AG09309 (cell line): ENCODE data around the gene CTR9.
"Not testable (repeated sequence)": the region's sequence is repeated elsewhere in the genome, so short reads cannot be mapped to it uniquely, and the experiment has no call there.

Source experiments
- DNase-seq: peaks from one replicate; pipeline ENCODE4 v3.0.0-alpha.2; 2010; ENCODE audit warnings: low read depth
- H3K4me3 ChIP-seq: 2 replicates; pipeline ENCODE4 v1.5.1; 2011; ENCODE audit warnings: mild to moderate bottlenecking, low read depth, low read length, moderate library complexity; ENCODE audit not compliant: control insufficient read depth
- CTCF ChIP-seq: IDR thresholded peaks from 2 replicates; pipeline ENCODE4 v1.5.1; 2011; ENCODE audit warnings: mild to moderate bottlenecking, low read depth, low read length, inconsistent platforms; ENCODE audit not compliant: insufficient read depth, control insufficient read depth; ENCODE audit errors: missing control alignments

The CTR9 gene

GRCh38 chr11:10808235-10808552 lies 57.1 kb downstream of the CTR9 start:
- peak overlapping the region; percentile 75 for H3K4me3 ChIP-seq
- no peak for TF ChIP-seq CTCF
- DNase-seq, result no peak

- no peak for TF ChIP-seq CTCF
- DNase-seq, result peak; percentile 96
- H3K4me3 ChIP-seq, result peak within 1 kb of the TSS; percentile 75
Observed at GRCh38 chr11:10808553-10809372, 57.7 kb downstream of the CTR9 start, which contains the start of gene EIF4G2. EIF4G2 (minus strand) TSS chr11:10808926.

- peak; percentile 56 for DNase-seq
- no peak for TF ChIP-seq CTCF
- H3K4me3 ChIP-seq, result peak overlapping the region; percentile 60
Observed at GRCh38 chr11:10809373-10810160, 58.5 kb downstream of the CTR9 start.

GRCh38 chr11:10813945-10814344 lies 62.9 kb downstream of the CTR9 start:
- no peak for DNase-seq
- no peak overlapping the region for H3K4me3 ChIP-seq
- no peak for TF ChIP-seq CTCF

GRCh38 chr11:10818594-10818993 lies 67.5 kb downstream of the CTR9 start:
- TF ChIP-seq CTCF, result no peak
- no peak overlapping the region for H3K4me3 ChIP-seq
- DNase-seq, result peak; percentile 92

- not testable (repeated sequence) for H3K4me3 ChIP-seq, DNase-seq
Observed at GRCh38 chr11:10822491-10822890, 71.4 kb downstream of the CTR9 start.

GRCh38 chr11:10823152-10823579 lies 72.1 kb downstream of the CTR9 start:
- no peak overlapping the region for H3K4me3 ChIP-seq
- DNase-seq, result no peak
- TF ChIP-seq CTCF, result no peak
